Ishikawa (cell line): Measurements from ENCODE around the gene GARIN5A.
A peak's percentile ranks its signal among the peaks of the same experiment; 100 is the strongest.

Experiments
- CEBPB ChIP-seq: IDR thresholded peaks from 2 replicates; pipeline ENCODE4 v1.6.1; 2012
- CREB1 ChIP-seq: IDR thresholded peaks from 2 replicates; pipeline ENCODE4 v1.6.1; 2012; ENCODE audit warnings: low read depth
- EGR1 ChIP-seq: IDR thresholded peaks from 2 replicates; pipeline ENCODE4 v1.6.1; 2012
- EP300 ChIP-seq: IDR thresholded peaks from 2 replicates; pipeline ENCODE4 v1.6.1; 2012; ENCODE audit warnings: borderline replicate concordance
- FOXM1 ChIP-seq: IDR thresholded peaks from 2 replicates; pipeline ENCODE4 v1.6.1; 2012; ENCODE audit warnings: low read depth, borderline replicate concordance
- NFIC ChIP-seq: IDR thresholded peaks from 2 replicates; pipeline ENCODE4 v1.6.1; 2012
- RAD21 ChIP-seq: IDR thresholded peaks from 2 replicates; pipeline ENCODE4 v1.6.1; 2012; ENCODE audit warnings: low read depth
- REST ChIP-seq: IDR thresholded peaks from 2 replicates; pipeline ENCODE4 v1.6.1; 2012; ENCODE audit warnings: low read depth, mild to moderate bottlenecking
- TAF1 ChIP-seq: IDR thresholded peaks from 2 replicates; pipeline ENCODE4 v1.6.1; 2012; ENCODE audit warnings: low read depth, mild to moderate bottlenecking
- TCF12 ChIP-seq: IDR thresholded peaks from 2 replicates; pipeline ENCODE4 v1.6.1; 2012; ENCODE audit warnings: low read depth
- TEAD4 ChIP-seq: IDR thresholded peaks from 2 replicates; pipeline ENCODE4 v1.6.1; 2012
- USF1 ChIP-seq: IDR thresholded peaks from 2 replicates; pipeline ENCODE4 v1.6.1; 2012
- YY1 ChIP-seq: IDR thresholded peaks from 2 replicates; pipeline ENCODE4 v1.6.1; 2012; ENCODE audit warnings: low read depth
- ZBTB7A ChIP-seq: IDR thresholded peaks from 2 replicates; pipeline ENCODE4 v1.6.1; 2012; ENCODE audit warnings: low read depth
- TF ChIP-seq, protein P1 (sequence below): IDR thresholded peaks from 2 replicates; pipeline ENCODE4 v1.6.1; 2012

The GARIN5A gene

GRCh38 chr19:50434525-50434924 is 42.1 kb downstream of the GARIN5A start:
- TF ChIP-seq RAD21 (no peak), USF1 (no peak), YY1 (no peak), EP300 (peak; percentile 36; the same call in 1 of the 2 replicates), CREB1 (no peak), ZBTB7A (peak; percentile 77; the same call in 1 of the 2 replicates), EGR1 (no peak), TEAD4 (no peak), TCF12 (no peak; the same call in 1 of the 2 replicates), TAF1 (no peak), FOXM1 (no peak), CEBPB (no peak), REST (no peak), NFIC (peak; percentile 91)
- TF ChIP-seq, protein P1, sequence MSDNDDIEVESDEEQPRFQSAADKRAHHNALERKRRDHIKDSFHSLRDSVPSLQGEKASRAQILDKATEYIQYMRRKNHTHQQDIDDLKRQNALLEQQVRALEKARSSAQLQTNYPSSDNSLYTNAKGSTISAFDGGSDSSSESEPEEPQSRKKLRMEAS = no peak

DNA sequence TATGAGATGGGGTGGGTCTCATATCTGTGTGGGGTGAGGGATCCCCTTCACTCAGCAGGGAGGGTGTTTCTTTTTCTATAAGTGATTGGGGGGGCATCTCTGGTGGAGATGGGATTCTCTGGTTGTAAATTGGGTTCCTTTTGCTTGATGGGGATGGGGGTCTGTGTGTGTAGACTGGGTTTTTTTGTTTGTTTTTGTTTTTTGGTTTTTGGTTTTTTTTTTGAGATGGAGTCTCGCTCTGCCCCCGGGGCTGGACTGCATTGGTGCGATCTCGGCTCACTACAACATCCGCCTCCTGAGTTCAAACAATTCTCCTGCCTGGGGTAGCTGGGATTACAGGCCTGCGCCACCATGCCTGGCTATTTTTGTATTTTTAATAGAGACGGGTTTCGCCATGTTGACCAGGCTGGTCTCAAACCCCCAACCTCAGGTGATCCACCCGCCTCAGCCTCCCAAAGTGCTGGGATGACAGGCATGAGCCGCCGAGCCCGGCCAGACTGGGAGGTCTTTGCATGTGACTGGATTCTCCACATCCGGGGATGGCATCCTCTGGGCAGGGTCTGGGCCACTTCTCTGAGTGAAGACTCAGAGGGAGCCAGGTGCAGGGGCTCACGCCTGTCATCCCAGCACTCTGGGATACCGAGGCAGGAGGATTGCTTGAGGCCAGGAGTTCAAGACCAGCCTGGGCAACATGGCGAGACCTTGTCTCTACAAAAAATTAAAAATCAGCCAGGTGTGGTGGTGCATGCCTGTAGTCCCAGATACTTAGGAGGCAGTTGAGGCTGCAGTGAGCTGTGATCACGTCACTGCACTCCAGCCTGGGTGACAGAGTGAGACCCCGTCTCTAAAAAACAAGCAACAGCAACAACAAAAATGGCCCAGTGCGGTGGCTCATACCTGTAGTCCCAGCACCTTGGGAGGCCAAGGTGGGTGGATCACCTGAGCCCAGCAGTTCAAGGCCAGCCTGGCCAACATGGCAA is 43.2 kb downstream of the GARIN5A start:
- TF ChIP-seq EP300 (no peak), TCF12 (no peak), TEAD4 (no peak), EGR1 (no peak), RAD21 (no peak), ZBTB7A (no peak), NFIC (no peak), FOXM1 (no peak), REST (no peak), TAF1 (no peak), CEBPB (no peak)
- TF ChIP-seq, protein P1 = no peak

GRCh38 chr19:50432221-50433028 is 44.2 kb downstream of the GARIN5A start, which contains the start of gene MYBPC2:
TSS of gene MYBPC2 (plus strand) at chr19:50432892. CDS start at chr19:50432954, 62 bp downstream.
- TF ChIP-seq, protein P1 = 0 out of 2 replicates have a peak, but pooled peaks have one; percentile 14
- TF ChIP-seq REST = no peak
- TF ChIP-seq NFIC = peak; percentile 77
- no peak for TF ChIP-seq RAD21
- no peak for TF ChIP-seq EP300
- no peak for TF ChIP-seq CREB1
- peak; percentile 87 for TF ChIP-seq ZBTB7A
- TF ChIP-seq TEAD4 = peak; percentile 33; the same call in 1 of the 2 replicates
- no peak for TF ChIP-seq YY1
- TF ChIP-seq EGR1 = no peak
- peak; percentile 27; the same call in 1 of the 2 replicates for TF ChIP-seq TCF12
- TF ChIP-seq CEBPB = no peak
- no peak; the same call in 1 of the 2 replicates for TF ChIP-seq TAF1
- no peak for TF ChIP-seq FOXM1
- no peak for TF ChIP-seq USF1
